ENCODE measurements around the gene RIPK4. TPM values are rescaled to one million over a fixed set of nuclear protein-coding genes. Genes with fewer than 3 reads are reported as not detected.
"Not testable (repeated sequence)": the region's sequence is repeated elsewhere in the genome, so short reads cannot be mapped to it uniquely, and the experiment has no call there.

Gene RIPK4
- total RNA-seq, 3 donors from 2014 or later: 5.1 to 14.8 (median 10.2) TPM

DNA sequence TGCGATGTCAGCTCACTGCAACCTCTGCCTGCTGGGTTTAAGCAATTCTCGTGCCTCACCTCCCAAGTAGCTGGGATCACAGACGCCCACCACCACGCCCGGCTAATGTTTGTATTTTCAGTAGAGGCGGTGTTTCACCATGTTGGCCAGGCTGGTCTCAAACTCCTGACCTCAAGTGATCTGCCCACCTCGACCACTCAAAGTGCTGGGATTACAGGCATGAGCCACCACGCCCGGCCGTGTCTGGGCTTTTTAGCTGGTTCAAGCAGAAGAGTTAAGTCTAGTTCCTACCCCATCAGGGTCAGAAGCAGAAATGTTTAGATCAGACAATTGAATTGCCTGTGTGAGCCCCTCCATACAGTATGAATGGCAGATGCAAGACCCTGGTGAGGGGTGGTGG, 27.7 kb upstream of the RIPK4 start:
- TF ChIP-seq CTCF (IDR thresholded peaks at IDR 0.05): no peak
- H3K4me3 ChIP-seq: no peak overlapping the region
- peaks cover 8% of the 10 kb centered on the region for H3K9me3 ChIP-seq
- no peaks in the 10 kb centered on the region for H3K36me3 ChIP-seq (ENCODE audit: low read depth)
- no peak for ATAC-seq
- H3K4me1 ChIP-seq (ENCODE audit: low read depth): no peaks in the 10 kb centered on the region
- no peak for DNase-seq
- intact Hi-C loops (cut with DNase I, micrococcal nuclease): no loop called here

DNA sequence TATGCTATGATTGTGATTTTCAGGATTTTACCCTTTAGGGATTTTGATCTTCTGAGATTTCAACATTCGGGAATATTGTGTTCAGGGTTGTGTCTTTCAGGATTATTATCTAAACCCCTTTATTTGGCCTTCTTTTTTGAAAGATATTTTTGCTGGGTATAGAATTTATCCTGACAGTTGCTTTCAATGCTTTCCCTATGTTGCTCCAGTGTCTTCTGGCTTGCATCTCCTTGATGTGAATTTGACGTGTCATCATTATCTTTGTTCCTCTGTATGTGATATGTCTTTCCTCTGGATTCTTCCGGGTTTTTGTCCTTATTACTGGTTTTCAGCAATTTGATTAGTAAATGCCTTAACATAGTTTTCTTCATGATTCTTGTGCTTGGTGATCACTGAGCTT, 25.9 kb upstream of the RIPK4 start:
- no peaks in the 10 kb centered on the region for H3K4me1 ChIP-seq (ENCODE audit: low read depth)
- ATAC-seq (no peak), DNase-seq (no peak)
- intact Hi-C loops (cut with DNase I, micrococcal nuclease): no loop called here
- no peak overlapping the region for H3K4me3 ChIP-seq
- no peak for TF ChIP-seq CTCF (IDR thresholded peaks at IDR 0.05)
- H3K36me3 ChIP-seq (ENCODE audit: low read depth): no peaks in the 10 kb centered on the region
- H3K9me3 ChIP-seq: peaks cover 8% of the 10 kb centered on the region

GRCh38 chr21:41786509-41786987, 19.7 kb upstream of the RIPK4 start:
- Histone ChIP-seq H3K4me3 (no peak overlapping the region), H3K36me3 (ENCODE audit: low read depth) (no peaks in the 10 kb centered on the region), H3K9me3 (no peaks in the 10 kb centered on the region), H3K4me1 (ENCODE audit: low read depth) (peaks cover 2% of the 10 kb centered on the region)
- ATAC-seq (peak; percentile 60), DNase-seq (no peak)
- intact Hi-C loops (cut with DNase I, micrococcal nuclease): no loop called here
- no peak for TF ChIP-seq CTCF (IDR thresholded peaks at IDR 0.05)

DNA sequence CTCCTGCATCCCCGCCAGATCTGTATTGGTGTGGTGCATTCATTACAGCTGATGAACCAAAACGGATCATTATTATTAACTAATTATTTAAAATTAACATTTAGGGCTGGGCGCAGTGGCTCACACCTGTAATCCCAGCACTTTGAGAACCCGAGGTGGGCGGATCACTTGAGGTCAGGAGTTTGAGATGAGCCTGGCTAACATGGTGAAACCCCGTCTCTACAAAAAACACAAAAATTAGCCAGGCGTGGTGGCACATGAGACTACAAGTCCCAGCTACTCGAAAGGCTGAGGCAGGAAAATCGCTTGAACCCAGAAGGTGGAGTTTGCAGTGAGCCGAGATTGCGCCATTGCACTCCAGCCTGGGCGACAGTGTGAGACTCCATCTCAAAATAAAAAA, 18.4 kb upstream of the RIPK4 start:
- H3K9me3 ChIP-seq; H3K36me3 ChIP-seq (ENCODE audit: low read depth); H3K4me3 ChIP-seq; ATAC-seq; H3K4me1 ChIP-seq (ENCODE audit: low read depth); DNase-seq; intact Hi-C loops (cut with DNase I, micrococcal nuclease): not testable (repeated sequence)

DNA sequence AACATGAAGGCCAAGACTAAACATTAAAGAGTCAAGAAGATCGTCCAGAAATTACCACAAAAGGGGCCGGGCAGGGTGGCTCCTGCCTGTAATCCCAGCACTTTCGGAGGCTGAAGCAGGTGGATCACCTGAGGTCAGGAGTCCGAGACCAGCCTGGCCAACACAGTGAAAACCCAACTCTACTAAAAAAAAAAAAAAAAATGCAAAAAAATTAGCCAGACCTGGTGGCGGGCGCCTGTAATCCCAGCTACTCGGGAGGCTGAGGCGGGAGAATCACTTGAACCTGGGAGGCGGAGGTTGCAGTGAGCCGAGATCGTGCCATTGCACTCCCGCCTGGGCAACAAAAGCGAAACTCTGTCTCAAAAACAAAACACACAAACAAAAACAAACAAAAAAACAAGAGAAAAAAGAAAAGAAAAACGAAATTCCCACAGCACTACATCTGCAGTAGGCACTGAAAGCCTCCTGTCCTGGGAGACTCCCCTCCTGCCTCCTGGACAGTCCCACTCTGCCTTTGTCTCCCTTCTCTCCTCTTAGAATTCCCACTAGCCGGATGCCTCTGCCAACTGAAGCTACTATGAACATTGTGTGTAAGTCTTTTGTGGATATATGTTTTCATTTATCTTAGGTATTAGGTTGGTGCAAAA, 17.7 kb upstream of the RIPK4 start:
- H3K36me3 ChIP-seq (ENCODE audit: low read depth): no peaks in the 10 kb centered on the region
- H3K9me3 ChIP-seq: no peaks in the 10 kb centered on the region
- H3K4me1 ChIP-seq (ENCODE audit: low read depth): peaks cover 2% of the 10 kb centered on the region
- no peak for ATAC-seq
- no peak overlapping the region for H3K4me3 ChIP-seq
- no peak for DNase-seq
- intact Hi-C loops (cut with DNase I, micrococcal nuclease): no loop called here
- TF ChIP-seq CTCF (IDR thresholded peaks at IDR 0.05): no peak

DNA sequence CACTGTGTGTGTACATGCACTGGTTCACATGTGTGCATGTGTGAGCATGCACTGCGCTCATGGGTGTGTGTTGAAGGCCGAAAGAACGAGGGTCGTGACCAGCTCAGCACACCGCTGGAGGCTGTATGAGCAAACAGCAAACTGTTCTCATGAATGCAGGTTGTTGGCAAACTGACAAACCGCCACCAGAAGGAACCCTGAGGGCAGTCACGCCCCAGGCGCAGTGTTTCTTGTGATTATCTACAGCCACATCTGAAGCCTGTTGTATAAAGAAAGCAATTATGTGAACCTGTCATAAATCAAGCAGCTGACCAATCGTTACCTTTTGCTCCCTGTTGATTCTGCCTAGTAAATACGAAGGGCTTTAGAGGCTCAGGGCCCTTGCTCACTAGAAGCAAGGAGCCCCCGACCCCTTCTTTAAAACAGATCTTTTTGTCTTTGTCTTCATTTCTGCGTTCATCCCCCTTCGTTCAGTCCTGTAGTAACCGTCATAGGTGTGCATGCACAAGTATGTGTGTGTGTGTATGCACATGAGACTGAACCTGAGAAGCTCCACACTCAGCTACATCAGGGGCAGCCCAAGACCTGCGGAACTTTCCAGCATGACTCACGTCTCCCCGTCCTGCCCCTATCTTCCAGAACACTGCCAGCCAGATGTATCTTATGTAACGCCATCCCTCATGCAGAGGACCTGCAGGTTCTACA, 16.8 kb upstream of the RIPK4 start:
- DNase-seq (peak; percentile 80 to 93 (median 80)), ATAC-seq (peak; percentile 82)
- peaks cover 6% of the 10 kb centered on the region for H3K4me1 ChIP-seq (ENCODE audit: low read depth)
- H3K36me3 ChIP-seq (ENCODE audit: low read depth): no peaks in the 10 kb centered on the region
- H3K9me3 ChIP-seq: no peaks in the 10 kb centered on the region
- no peak for TF ChIP-seq CTCF (IDR thresholded peaks at IDR 0.05)
- no peak overlapping the region for H3K4me3 ChIP-seq
- intact Hi-C loops (cut with DNase I, micrococcal nuclease): no loop called here

Measured in mucosa of descending colon (tissue), 3 donors.